GM19043 (cell line): ENCODE data around the gene KRT6A.
"Not testable (repeated sequence)": the region's sequence is repeated elsewhere in the genome, so short reads cannot be mapped to it uniquely, and the experiment has no call there.

Source experiments
- ATAC-seq: cut with Tn5 transposase; IDR thresholded peaks from one replicate; pipeline ENCODE4 v1.9.1; 2021; ENCODE audit warnings: low read depth; ENCODE audit not compliant: unreplicated experiment

Gene KRT6A

GRCh38 chr12:52506858-52507715, 14.0 kb upstream of the KRT6A start:
- ATAC-seq: no peak

- no peak for ATAC-seq
These were observed 9.8 kb upstream of the KRT6A start for GRCh38 chr12:52502877-52503276.

- ATAC-seq: no peak
These were observed 8.4 kb upstream of the KRT6A start for GRCh38 chr12:52501490-52501889.

- ATAC-seq: not testable (repeated sequence)
These were observed 7.5 kb upstream of the KRT6A start for GRCh38 chr12:52500574-52500973.

GRCh38 chr12:52499806-52500560, 6.9 kb upstream of the KRT6A start:
- ATAC-seq: no peak

GRCh38 chr12:52498946-52499345, 5.9 kb upstream of the KRT6A start:
- no peak for ATAC-seq

GRCh38 chr12:52497975-52498374, 4.9 kb upstream of the KRT6A start:
- ATAC-seq: no peak

GRCh38 chr12:52496590-52497071, 3.6 kb upstream of the KRT6A start:
- ATAC-seq: no peak

- ATAC-seq: no peak
These were observed 3.0 kb upstream of the KRT6A start for GRCh38 chr12:52496054-52496453.

GRCh38 chr12:52495389-52495788, 2.3 kb upstream of the KRT6A start:
- no peak for ATAC-seq

GRCh38 chr12:52494518-52494917, 1.5 kb upstream of the KRT6A start:
- ATAC-seq: no peak

GRCh38 chr12:52494100-52494499, 1.0 kb upstream of the KRT6A start:
- ATAC-seq: no peak

- not testable (repeated sequence) for ATAC-seq
These were observed 652 bp downstream of the KRT6A start for GRCh38 chr12:52492405-52492804.

GRCh38 chr12:52491495-52491894, 1.6 kb downstream of the KRT6A start:
- not testable (repeated sequence) for ATAC-seq

- no peak for ATAC-seq
These were observed 4.3 kb downstream of the KRT6A start for GRCh38 chr12:52488736-52489135.

- not testable (repeated sequence) for ATAC-seq
These were observed 5.2 kb downstream of the KRT6A start for GRCh38 chr12:52487744-52488443.

- no peak for ATAC-seq
These were observed 5.8 kb downstream of the KRT6A start for GRCh38 chr12:52487211-52487610.

- no peak for ATAC-seq
These were observed 6.6 kb downstream of the KRT6A start for GRCh38 chr12:52486166-52487105.

GRCh38 chr12:52480073-52480472, 13.0 kb downstream of the KRT6A start:
- no peak for ATAC-seq

GRCh38 chr12:52477651-52478050, 15.4 kb downstream of the KRT6A start:
- ATAC-seq: no peak
